Suprapubic skin (tissue), 4 donors: ENCODE data around the gene SHANK3. TPM values are rescaled to one million over a fixed set of nuclear protein-coding genes. Genes with fewer than 3 reads are reported as not detected.
"Not testable (repeated sequence)": the region's sequence is repeated elsewhere in the genome, so short reads cannot be mapped to it uniquely, and the experiment has no call there.

ENCODE experiments used
- DNase-seq, 2 donors: peaks; one replicate each; pipeline ENCODE4 v3.0.0-alpha.2; 2019; ENCODE audit warnings: low spot score in 2 of 2
- H3K27ac ChIP-seq: fragments of 200-600 bp; sonication (generic); one replicate; pipeline ENCODE4 v1.5.1; 2019
- H3K27me3 ChIP-seq: fragments of 200-600 bp; sonication (generic); one replicate; pipeline ENCODE4 v1.5.1; 2019
- H3K36me3 ChIP-seq: fragments of 200-600 bp; sonication (generic); one replicate; pipeline ENCODE4 v1.5.1; 2019
- H3K4me1 ChIP-seq: fragments of 200-600 bp; sonication (generic); one replicate; pipeline ENCODE4 v1.5.1; 2019
- H3K4me3 ChIP-seq: fragments of 200-600 bp; sonication (generic); one replicate; pipeline ENCODE4 v1.5.1; 2019; ENCODE audit warnings: mild to moderate bottlenecking
- H3K9me3 ChIP-seq: fragments of 200-600 bp; sonication (generic); one replicate; pipeline ENCODE4 v1.5.1; 2019
- CTCF ChIP-seq, 2 donors: fragments of 200-600 bp in 1 of 2; fragments of 450-650 bp in 1 of 2; sonication (generic) in 1 of 2; IDR thresholded peaks; one replicate each; pipeline ENCODE4 v1.5.1; 2016 to 2019; ENCODE audit warnings: antibody characterized with exemption in 2 of 2, mild to moderate bottlenecking in 1 of 2, moderate library complexity in 1 of 2
- EP300 ChIP-seq: sonication (generic); formaldehyde crosslinking; IDR thresholded peaks from one replicate; pipeline ENCODE4 v1.6.1; 2017; ENCODE audit warnings: antibody characterized with exemption
- POLR2A ChIP-seq, 2 donors: fragments of 450-650 bp; IDR thresholded peaks; one replicate each; pipeline ENCODE4 v1.6.1; 2017; ENCODE audit warnings: antibody characterized with exemption in 2 of 2, mild to moderate bottlenecking in 2 of 2, moderate library complexity in 2 of 2
- POLR2AphosphoS5 ChIP-seq, 3 donors: sonication (generic); formaldehyde crosslinking; IDR thresholded peaks; one replicate each; pipeline ENCODE4 v1.6.1; 2017; ENCODE audit warnings: antibody characterized with exemption in 3 of 3
- WGBS: methylation state at CpG from one replicate; pipeline ENCODE4 v1.1.5; 2018; 5-methylcytosine and 5-hydroxymethylcytosine counted together
- total RNA-seq, 4 donors: library from RNA; depleted of rRNA; stranded (reverse); fragments of >200 nt; gene quantifications; one replicate each; pipeline ENCODE4 v1.1.0, GENCODE V29; 2016

SHANK3 gene
- total RNA-seq, 4 donors from 2014 or later: 2.9 to 15.9 (median 9.5) TPM

- no peak overlapping the region for H3K4me3 ChIP-seq
- TF ChIP-seq POLR2A (IDR thresholded peaks at IDR 0.05): no peak
- TF ChIP-seq CTCF (IDR thresholded peaks at IDR 0.05): no peak
- no peak for TF ChIP-seq POLR2AphosphoS5 (IDR thresholded peaks at IDR 0.05)
- TF ChIP-seq EP300: no peak
- no peak overlapping the region for H3K27ac ChIP-seq
- peaks cover 47% of the 10 kb centered on the region for H3K27me3 ChIP-seq
- H3K4me1 ChIP-seq: peaks cover 13% of the 10 kb centered on the region
- DNase-seq: peak in 1 of 2 donors; percentile 69
- no peaks in the 10 kb centered on the region for H3K9me3 ChIP-seq
- WGBS: 34% methylated on average over 2 of the region's 17 CpGs
- H3K36me3 ChIP-seq: no peaks in the 10 kb centered on the region
These were observed 30.7 kb upstream of the SHANK3 start for GRCh38 chr22:50641696-50642607.

- not testable (repeated sequence) for H3K27ac ChIP-seq, H3K9me3 ChIP-seq, H3K4me3 ChIP-seq, H3K36me3 ChIP-seq
- peaks cover 13% of the 10 kb centered on the region for H3K4me1 ChIP-seq
- DNase-seq: peak in 1 of 2 donors; percentile 50
- H3K27me3 ChIP-seq: peaks cover 47% of the 10 kb centered on the region
- 87% methylated on average over 16 of the region's 17 CpGs for WGBS
These were observed 29.4 kb upstream of the SHANK3 start for GRCh38 chr22:50643021-50643820.

GRCh38 chr22:50643821-50644101 lies 28.9 kb upstream of the SHANK3 start:
- Histone ChIP-seq H3K27me3 (peaks cover 47% of the 10 kb centered on the region), H3K4me1 (peaks cover 13% of the 10 kb centered on the region)
- H3K27ac ChIP-seq, H3K4me3 ChIP-seq, H3K36me3 ChIP-seq, H3K9me3 ChIP-seq: not testable (repeated sequence)
- 50% methylated on average over 3 of the region's 3 CpGs for WGBS
- peak in 1 of 2 donors; percentile 34 for DNase-seq

- H3K27me3 ChIP-seq: peaks cover 29% of the 10 kb centered on the region
- WGBS: 86% methylated on average over 10 of the region's 10 CpGs
- no peak for TF ChIP-seq CTCF (IDR thresholded peaks at IDR 0.05)
- TF ChIP-seq POLR2A (IDR thresholded peaks at IDR 0.05): no peak
- no peak for TF ChIP-seq POLR2AphosphoS5 (IDR thresholded peaks at IDR 0.05)
- TF ChIP-seq EP300: no peak
- DNase-seq: no peak
- no peaks in the 10 kb centered on the region for H3K36me3 ChIP-seq
- H3K27ac ChIP-seq: no peak overlapping the region
- no peak overlapping the region for H3K4me3 ChIP-seq
- H3K9me3 ChIP-seq: no peaks in the 10 kb centered on the region
- no peaks in the 10 kb centered on the region for H3K4me1 ChIP-seq
These were observed 19.4 kb upstream of the SHANK3 start for GRCh38 chr22:50653256-50653655.

GRCh38 chr22:50654664-50655063 lies 18.0 kb upstream of the SHANK3 start:
- H3K27me3 ChIP-seq: peaks cover 30% of the 10 kb centered on the region

GRCh38 chr22:50656122-50657070 lies 16.2 kb upstream of the SHANK3 start:
- H3K27ac ChIP-seq: peak overlapping the region; percentile 37
- peak in 1 of 3 donors; percentile 17 for TF ChIP-seq POLR2AphosphoS5 (IDR thresholded peaks at IDR 0.05)
- TF ChIP-seq EP300: no peak
- H3K9me3 ChIP-seq: no peaks in the 10 kb centered on the region
- no peak overlapping the region for H3K4me3 ChIP-seq
- DNase-seq: no peak
- no peaks in the 10 kb centered on the region for H3K36me3 ChIP-seq
- WGBS: 62% methylated on average over 23 of the region's 23 CpGs
- H3K4me1 ChIP-seq: no peaks in the 10 kb centered on the region
- peaks cover 35% of the 10 kb centered on the region for H3K27me3 ChIP-seq

More at GRCh38 chr22:50654664-50655063, 18.0 kb upstream of the SHANK3 start:
- not testable (repeated sequence) for H3K4me3 ChIP-seq, H3K36me3 ChIP-seq, H3K27ac ChIP-seq, H3K4me1 ChIP-seq, H3K9me3 ChIP-seq
- DNase-seq: peak in 1 of 2 donors; percentile 40
- WGBS: 87% methylated on average over 6 of the region's 6 CpGs
